HS-5 (cell line): ENCODE results near the gene XPO6.
"Not testable (repeated sequence)": the region's sequence is repeated elsewhere in the genome, so short reads cannot be mapped to it uniquely, and the experiment has no call there.

ENCODE experiments used
- DNase-seq: peaks from one replicate; pipeline ENCODE4 v3.0.0-alpha.2; 2012; ENCODE audit warnings: low read depth

Gene XPO6

GRCh38 chr16:28149011-28149888, 62.5 kb downstream of the XPO6 start:
- DNase-seq: no peak

DNA sequence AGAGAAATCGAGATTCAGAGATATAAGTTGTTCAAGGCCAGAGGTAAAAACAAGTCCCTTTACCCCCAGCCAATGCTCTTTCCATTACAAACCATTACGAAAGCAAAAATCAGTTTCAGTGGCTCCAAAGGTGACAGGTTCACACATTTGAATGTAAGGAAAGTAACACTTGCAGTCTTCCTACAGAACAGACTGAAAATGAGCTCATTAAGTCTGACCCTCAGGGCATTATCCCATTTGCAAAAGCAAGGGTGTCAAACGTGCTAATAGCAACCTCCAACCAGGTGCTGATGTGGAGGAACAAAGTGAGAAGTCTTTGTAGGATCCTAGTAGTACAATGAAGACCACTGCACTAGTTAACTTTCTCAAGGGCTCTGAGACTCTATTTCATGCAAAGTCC, 65.2 kb downstream of the XPO6 start:
- DNase-seq: no peak

DNA sequence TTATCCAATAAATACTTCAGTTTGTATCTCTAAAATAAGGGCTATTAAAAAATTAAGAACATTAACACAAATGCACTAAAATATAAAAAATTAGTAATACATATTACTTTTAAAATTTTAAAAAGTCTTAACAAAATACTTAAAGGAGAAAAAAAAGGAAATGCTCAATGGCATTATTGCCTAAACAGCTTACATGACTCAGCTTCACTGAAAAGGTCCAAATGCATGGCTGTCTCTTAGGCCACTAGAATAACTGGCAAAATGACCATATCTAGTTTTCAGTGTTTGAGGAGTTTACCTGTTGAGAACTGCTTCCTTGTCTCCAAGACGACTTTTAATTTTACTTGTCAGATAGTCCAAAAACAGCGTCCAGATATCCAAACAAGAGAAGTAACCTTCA, 66.0 kb downstream of the XPO6 start:
- DNase-seq: no peak

GRCh38 chr16:28140788-28141618, 70.8 kb downstream of the XPO6 start:
- no peak for DNase-seq

- DNase-seq: no peak
Measured at GRCh38 chr16:28139530-28139929, 72.2 kb downstream of the XPO6 start.

DNA sequence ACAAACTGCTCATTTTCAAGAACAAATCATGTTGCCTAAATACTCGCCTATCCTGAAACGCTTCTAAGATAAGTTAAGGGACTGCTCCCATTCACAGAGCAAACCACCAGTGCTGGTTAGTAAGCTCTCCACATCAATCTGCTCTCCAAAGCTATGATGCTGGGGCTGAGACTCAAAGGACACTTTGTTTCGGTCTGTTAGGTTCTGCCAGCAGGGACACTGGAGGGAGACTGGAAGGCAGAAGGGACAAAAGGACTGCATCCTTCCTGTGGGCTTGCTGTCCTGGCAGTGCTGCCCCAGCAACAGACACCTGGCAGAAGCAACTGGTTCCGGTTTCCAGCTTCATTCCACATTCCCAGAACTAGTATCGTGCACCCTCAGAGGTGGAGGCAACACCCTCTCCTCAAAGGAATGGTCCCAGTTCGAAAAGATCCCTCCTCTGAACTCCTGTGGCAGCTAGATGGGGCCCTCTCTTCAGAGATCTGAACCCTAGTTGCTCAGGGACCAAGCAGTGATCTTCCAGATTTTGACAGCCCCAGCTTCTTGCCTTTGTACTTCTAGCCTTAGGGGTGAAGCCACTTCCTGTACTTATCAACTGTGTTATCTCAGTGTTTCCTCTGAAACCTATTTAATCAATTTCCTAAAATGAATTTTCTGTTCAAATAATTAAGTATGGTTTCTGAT, 74.9 kb downstream of the XPO6 start:
- DNase-seq: no peak

DNA sequence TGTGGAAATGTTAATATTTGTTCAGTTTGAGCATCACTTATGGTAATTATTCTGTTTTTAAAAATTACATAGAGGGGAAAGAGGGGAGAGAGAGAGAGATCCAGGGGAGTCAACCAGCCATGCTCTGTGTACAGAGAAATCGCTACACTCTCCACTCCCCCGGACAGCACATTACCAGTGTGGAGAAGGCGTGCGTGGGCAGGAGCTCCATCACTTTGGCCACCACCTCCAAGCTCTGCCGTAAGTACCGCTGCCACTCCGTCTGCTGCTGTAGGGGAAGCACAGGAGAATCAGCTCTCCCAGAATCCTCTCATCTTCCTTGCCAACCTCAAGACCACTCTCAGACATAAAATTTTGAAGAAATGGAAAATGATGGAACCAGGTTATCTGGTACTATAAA, 78.1 kb downstream of the XPO6 start:
- no peak for DNase-seq

- DNase-seq: no peak
Measured at GRCh38 chr16:28131743-28132393, 79.9 kb downstream of the XPO6 start.

DNA sequence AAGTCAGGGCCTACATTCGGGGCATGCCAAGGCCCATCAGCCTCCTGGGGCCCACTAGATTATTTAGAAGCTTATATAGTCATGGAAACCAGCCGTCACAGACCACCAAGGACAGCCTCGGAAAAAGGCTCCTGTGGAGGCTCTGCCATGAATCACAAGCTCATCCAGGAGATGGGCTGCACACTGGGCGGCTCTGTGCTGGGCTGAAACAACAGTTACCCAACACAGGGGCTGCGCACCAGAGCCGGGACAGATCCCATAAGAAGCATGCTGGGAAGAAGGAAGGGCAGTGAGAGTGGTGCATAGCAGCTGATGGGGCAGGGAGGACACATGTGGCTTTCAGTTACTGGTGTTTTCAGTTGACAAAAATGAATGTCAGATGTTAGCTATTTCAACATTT, 80.6 kb downstream of the XPO6 start:
- DNase-seq: no peak

- DNase-seq: no peak
Measured at GRCh38 chr16:28130099-28131088, 81.4 kb downstream of the XPO6 start.

- no peak for DNase-seq
Measured at GRCh38 chr16:28126684-28127620, 84.8 kb downstream of the XPO6 start.

- no peak for DNase-seq
Measured at GRCh38 chr16:28125592-28125991, 86.2 kb downstream of the XPO6 start.

GRCh38 chr16:28121527-28121926, 90.2 kb downstream of the XPO6 start:
- DNase-seq: no peak

DNA sequence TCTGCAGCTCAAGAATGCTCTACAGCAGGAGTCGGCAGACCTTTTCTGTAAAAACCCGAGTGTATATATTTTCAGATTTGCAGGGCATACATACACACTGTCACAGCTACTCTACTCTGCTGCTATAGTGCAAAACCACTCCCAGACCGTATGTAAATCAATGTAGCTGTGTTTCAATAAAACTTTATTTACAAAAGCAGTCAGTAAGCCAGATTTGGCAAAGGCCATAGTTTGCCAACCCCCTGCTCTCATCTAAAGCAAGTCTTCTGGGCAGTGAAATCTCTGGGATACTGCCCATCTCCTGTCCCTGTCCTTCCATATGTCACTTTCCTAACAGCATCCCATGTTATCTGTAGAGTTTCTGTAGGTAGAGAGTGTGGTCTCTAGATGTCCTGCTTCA, 91.0 kb downstream of the XPO6 start:
- no peak for DNase-seq

- DNase-seq: no peak
Measured at GRCh38 chr16:28118637-28119036, 93.1 kb downstream of the XPO6 start.

DNA sequence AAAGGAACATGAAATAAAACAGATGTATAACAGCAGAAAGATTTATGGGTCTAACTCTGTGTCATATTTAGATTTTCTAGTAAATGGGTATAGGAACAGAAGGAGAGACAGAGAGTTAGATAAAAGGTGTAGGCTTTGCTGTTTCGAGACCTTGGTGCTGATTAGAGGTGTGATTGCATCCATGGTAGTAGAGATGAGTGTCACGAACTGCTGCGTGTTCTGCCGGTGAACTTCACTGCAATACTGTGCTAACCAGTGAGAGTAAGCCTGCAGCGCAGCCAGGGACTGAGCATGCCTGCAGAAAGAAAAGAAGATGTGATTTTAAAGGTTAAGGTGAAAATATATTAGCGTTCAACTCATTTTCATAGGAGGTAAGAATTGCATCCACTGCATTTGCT, 94.6 kb downstream of the XPO6 start:
- no peak for DNase-seq

DNA sequence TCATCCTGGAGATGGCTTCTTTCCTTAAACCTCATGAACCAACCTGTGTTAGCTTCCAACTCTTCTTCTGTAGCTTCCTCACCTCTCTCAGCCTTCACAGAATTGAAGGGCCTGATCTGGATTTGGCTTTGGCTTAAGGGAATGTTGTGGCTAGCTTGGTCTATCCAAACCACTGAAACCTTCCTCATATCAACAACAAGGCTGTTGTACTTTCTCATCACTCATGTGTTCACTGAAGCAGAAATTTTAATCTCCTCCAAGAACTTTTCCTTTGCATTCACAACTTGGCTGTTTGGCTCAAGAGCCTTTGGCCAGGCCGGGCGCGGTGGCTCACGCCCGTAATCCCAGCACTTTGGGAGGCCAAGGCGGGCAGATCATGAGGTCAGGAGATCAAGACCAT, 95.9 kb downstream of the XPO6 start:
- DNase-seq: not testable (repeated sequence)

DNA sequence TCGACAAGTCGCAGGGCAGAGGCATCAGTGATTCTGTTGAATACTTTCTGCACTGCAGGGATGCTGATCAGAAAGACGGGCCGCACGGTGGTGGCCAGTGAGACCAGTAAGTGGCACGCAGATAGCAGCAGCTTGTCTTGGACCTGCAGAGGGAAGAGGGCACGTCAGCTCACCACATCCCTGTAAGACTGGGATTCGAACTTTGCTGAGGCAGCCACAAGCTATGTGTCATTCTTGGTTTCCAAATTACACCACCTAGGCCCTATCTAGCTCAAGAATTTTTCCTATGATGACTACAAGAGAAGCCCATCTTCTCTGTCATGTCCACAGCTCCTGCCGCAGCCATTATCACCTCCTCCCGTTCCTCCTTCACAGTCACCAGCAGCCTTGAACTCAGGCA, 98.9 kb downstream of the XPO6 start:
- DNase-seq: no peak

- no peak for DNase-seq
Measured at GRCh38 chr16:28110977-28111376, 100.8 kb downstream of the XPO6 start.

GRCh38 chr16:28110479-28110878, 101.3 kb downstream of the XPO6 start:
- no peak for DNase-seq
